ENCODE data around the gene DOK6.
"Not testable (repeated sequence)": the region's sequence is repeated elsewhere in the genome, so short reads cannot be mapped to it uniquely, and the experiment has no call there.

The DOK6 gene

GRCh38 chr18:69854455-69854854, 453.8 kb downstream of the DOK6 start:
- DNase-seq = no peak

- DNase-seq = no peak
These were observed 458.2 kb downstream of the DOK6 start for GRCh38 chr18:69858897-69859296.

DNA sequence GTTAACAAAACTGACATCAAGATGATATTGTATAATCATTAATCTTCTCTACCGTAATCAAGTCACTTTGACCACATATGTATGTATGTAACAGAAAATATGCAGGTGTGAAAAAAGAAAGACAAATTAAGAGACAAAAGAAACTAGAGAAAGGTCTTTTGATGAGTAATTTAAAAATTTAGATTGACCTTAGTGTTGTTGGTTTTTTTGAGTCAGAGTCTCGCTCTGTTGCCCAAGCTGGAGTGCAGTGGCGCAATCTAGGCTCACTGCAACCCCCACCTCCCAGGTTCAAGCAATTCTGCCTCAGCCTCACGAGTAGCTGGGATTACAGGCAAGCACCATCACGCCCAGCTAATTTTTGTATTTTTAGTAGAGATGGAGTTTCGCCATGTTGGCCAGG, 464.1 kb downstream of the DOK6 start:
- not testable (repeated sequence) for DNase-seq

GRCh38 chr18:69865776-69866175, 465.1 kb downstream of the DOK6 start:
- no peak for DNase-seq

- DNase-seq = no peak
These were observed 465.5 kb downstream of the DOK6 start for GRCh38 chr18:69866212-69866611.

GRCh38 chr18:69870736-69871135, 470.0 kb downstream of the DOK6 start:
- no peak for DNase-seq

GRCh38 chr18:69871363-69871762, 470.7 kb downstream of the DOK6 start:
- no peak for DNase-seq

GRCh38 chr18:69872661-69873060, 472.0 kb downstream of the DOK6 start:
- DNase-seq = no peak

- DNase-seq = no peak
These were observed 473.4 kb downstream of the DOK6 start for GRCh38 chr18:69874058-69874457.

- DNase-seq = no peak
These were observed 475.8 kb downstream of the DOK6 start for GRCh38 chr18:69876490-69876889.

GRCh38 chr18:69878213-69878933, 477.7 kb downstream of the DOK6 start:
- DNase-seq = no peak

DNA sequence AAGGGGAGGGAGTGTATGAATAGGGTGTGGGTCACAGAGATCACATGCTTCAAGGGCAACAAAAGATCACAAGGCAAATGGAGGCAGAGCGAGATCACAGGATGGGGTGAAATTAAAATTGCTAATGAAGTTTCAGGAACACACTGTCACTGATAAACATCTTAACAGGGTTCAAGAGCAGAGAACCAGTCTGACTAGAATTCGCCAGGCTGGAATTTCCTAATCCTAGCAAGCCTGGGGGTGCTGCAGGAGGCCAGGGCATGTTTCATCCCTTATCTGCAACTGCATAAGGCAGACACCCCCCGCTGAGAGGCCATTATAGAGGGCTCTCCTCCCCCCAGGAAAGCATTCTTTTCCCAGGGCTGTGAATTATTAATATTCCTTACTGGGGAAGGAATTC, 478.4 kb downstream of the DOK6 start:
- not testable (repeated sequence) for DNase-seq

GRCh38 chr18:69880083-69880482, 479.4 kb downstream of the DOK6 start:
- no peak for DNase-seq

GRCh38 chr18:69882965-69883668, 482.4 kb downstream of the DOK6 start:
- no peak for DNase-seq

- no peak for DNase-seq
These were observed 483.1 kb downstream of the DOK6 start for GRCh38 chr18:69883781-69884180.

- DNase-seq = no peak
These were observed 484.7 kb downstream of the DOK6 start for GRCh38 chr18:69885355-69885754.

- no peak for DNase-seq
These were observed 485.3 kb downstream of the DOK6 start for GRCh38 chr18:69885841-69886531.

GRCh38 chr18:69887256-69887655, 486.6 kb downstream of the DOK6 start:
- no peak for DNase-seq

DNA sequence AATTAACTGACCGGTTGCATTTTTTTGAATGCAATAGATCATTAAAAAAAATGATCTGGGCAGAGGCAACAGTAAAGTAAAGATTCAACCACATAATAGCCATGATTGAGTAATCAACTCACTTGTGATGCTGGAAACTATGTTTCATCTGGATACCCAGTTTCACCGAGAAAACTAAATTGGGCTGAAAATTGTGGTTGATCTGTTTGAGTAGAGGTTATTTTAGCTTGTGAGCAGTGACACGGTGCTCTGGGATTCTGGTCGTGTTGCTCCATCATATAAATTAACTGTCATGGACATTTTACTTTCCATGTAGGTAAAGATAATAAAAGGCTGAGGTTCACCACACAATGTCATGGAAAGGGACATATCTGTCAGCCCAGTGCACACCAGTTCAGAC, 488.3 kb downstream of the DOK6 start:
- no peak for DNase-seq

DNA sequence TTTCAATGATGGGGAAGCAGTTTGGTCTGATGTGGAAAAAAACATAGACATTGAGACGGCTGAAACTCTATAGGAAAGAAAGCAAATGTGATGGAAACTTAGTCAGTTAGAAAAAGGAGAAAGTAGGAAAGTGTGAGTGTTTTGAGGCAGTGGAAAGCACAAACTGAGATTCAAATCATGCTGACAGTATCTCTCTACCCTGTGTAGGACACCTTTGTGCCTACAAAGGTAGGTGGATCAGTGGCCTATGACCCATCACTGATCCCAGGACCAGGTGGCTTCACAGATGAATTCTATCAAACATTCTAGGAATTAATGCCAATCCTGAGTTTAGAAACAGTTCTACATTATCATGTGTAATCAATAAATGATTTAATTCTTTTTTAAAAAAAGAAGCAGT, 489.9 kb downstream of the DOK6 start:
- no peak for DNase-seq

GRCh38 chr18:69894467-69894866, 493.8 kb downstream of the DOK6 start:
- DNase-seq = no peak

All from amygdala (tissue), 56 donors.